ENCODE data around the gene PCCA.
"Not testable (repeated sequence)": the region's sequence is repeated elsewhere in the genome, so short reads cannot be mapped to it uniquely, and the experiment has no call there.

The PCCA gene

GRCh38 chr13:100510208-100510957, 421.5 kb downstream of the PCCA start:
- DNase-seq (ENCODE audit: low spot score) = no peak

GRCh38 chr13:100511466-100511865, 422.6 kb downstream of the PCCA start:
- no peak for DNase-seq (ENCODE audit: low spot score)

GRCh38 chr13:100512422-100512821, 423.5 kb downstream of the PCCA start:
- no peak for DNase-seq (ENCODE audit: low spot score)

- DNase-seq (ENCODE audit: low spot score) = no peak
Measured at GRCh38 chr13:100513171-100513570, 424.3 kb downstream of the PCCA start.

GRCh38 chr13:100513987-100514670, 425.2 kb downstream of the PCCA start:
- no peak for DNase-seq (ENCODE audit: low spot score)

- peak; percentile 84 for DNase-seq (ENCODE audit: low spot score)
Measured at GRCh38 chr13:100514788-100515409, 426.0 kb downstream of the PCCA start.

GRCh38 chr13:100515410-100515800, 426.5 kb downstream of the PCCA start:
- DNase-seq (ENCODE audit: low spot score) = no peak

- DNase-seq (ENCODE audit: low spot score) = no peak
Measured at GRCh38 chr13:100517135-100517534, 428.2 kb downstream of the PCCA start.

GRCh38 chr13:100517728-100518127, 428.8 kb downstream of the PCCA start:
- DNase-seq (ENCODE audit: low spot score) = no peak

GRCh38 chr13:100518394-100519062, 429.6 kb downstream of the PCCA start:
- no peak for DNase-seq (ENCODE audit: low spot score)

- no peak for DNase-seq (ENCODE audit: low spot score)
Measured at GRCh38 chr13:100519626-100520025, 430.7 kb downstream of the PCCA start.

- no peak for DNase-seq (ENCODE audit: low spot score)
Measured at GRCh38 chr13:100520936-100521850, 432.3 kb downstream of the PCCA start.

- DNase-seq (ENCODE audit: low spot score) = no peak
Measured at GRCh38 chr13:100521851-100522617, 433.1 kb downstream of the PCCA start.

GRCh38 chr13:100522618-100523309, 433.9 kb downstream of the PCCA start:
- DNase-seq (ENCODE audit: low spot score) = no peak

GRCh38 chr13:100523411-100523810, 434.5 kb downstream of the PCCA start:
- no peak for DNase-seq (ENCODE audit: low spot score)

GRCh38 chr13:100523981-100524386, 435.1 kb downstream of the PCCA start:
- no peak for DNase-seq (ENCODE audit: low spot score)

- DNase-seq (ENCODE audit: low spot score) = not testable (repeated sequence)
Measured at GRCh38 chr13:100524688-100525087, 435.8 kb downstream of the PCCA start.

GRCh38 chr13:100525453-100526317, 436.8 kb downstream of the PCCA start:
- no peak for DNase-seq (ENCODE audit: low spot score)

All from putamen (tissue), 1 donor.